ENCODE data around the gene HOXB3.
"Not testable (repeated sequence)": the region's sequence is repeated elsewhere in the genome, so short reads cannot be mapped to it uniquely, and the experiment has no call there.

HOXB3 gene

DNA sequence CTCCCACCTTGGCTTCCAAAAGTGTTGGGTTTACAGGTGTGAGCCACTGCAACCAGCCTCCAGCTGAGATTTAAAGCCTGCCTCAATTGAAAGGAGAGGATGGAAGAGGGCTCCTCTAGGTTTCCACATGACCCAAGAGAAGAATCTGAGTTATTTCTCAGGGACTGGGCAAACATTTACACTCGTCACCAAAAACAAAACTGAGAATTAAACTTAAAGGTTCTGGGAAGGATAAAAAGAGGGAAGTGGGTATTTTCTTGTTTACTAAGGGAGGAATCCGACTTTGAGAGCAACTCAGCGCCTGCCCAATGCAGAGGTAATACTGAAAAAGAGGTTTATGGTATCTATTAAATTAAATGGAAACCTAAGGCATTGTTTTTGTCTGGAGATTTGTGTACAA, 72.6 kb downstream of the HOXB3 start:
- DNase-seq, result no peak

DNA sequence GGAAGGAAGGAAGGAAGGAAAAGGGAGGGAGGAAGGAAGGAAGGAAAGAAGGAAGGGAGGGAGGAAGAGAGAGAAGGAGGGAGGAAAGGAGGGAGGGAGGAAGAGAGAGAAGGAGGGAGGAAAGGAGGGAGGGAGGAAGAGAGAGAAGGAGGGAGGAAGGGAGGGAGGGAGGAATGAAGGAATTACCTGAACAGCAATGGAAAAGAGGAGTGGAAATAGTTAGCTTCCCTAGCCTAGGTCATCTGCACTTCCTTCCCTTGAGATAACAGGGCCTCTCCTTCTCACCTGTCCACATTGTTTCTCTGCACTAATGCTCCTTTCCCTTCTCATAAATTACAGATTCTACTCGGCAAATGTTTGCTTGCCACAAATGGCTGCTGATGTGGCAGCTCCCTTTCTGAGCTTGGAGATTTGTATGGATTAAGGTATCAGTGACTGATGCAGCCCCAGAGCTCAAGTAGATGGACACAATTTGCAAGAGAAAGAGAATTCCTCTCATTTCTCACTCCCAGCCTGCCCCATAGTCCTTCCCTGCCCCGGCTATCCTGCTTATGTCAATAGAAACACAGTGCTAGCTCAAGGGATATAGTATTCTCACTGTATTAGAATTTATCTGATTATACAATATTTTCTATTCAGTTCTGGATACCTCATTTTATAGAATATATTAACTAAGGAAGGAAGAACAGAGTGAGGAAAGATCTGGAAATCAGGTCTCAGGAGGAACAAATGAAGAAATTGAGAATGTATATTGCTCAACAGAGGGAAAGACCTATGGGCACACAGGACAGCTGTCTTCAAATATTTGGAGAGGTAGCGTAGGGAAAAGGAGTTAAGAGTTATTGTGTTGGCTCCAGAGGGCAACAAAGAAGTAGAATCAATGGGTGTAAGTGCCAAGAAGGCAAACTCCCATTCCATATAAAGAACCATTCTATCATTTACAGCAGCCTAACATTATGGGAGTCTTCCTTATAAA, 73.8 kb downstream of the HOXB3 start:
- no peak for DNase-seq

- no peak for DNase-seq
Observed at GRCh38 chr17:48514477-48514876, 75.6 kb downstream of the HOXB3 start.

GRCh38 chr17:48513666-48514455, 76.2 kb downstream of the HOXB3 start:
- DNase-seq, result no peak

- peak; percentile 31 for DNase-seq
Observed at GRCh38 chr17:48513097-48513496, 76.9 kb downstream of the HOXB3 start.

DNA sequence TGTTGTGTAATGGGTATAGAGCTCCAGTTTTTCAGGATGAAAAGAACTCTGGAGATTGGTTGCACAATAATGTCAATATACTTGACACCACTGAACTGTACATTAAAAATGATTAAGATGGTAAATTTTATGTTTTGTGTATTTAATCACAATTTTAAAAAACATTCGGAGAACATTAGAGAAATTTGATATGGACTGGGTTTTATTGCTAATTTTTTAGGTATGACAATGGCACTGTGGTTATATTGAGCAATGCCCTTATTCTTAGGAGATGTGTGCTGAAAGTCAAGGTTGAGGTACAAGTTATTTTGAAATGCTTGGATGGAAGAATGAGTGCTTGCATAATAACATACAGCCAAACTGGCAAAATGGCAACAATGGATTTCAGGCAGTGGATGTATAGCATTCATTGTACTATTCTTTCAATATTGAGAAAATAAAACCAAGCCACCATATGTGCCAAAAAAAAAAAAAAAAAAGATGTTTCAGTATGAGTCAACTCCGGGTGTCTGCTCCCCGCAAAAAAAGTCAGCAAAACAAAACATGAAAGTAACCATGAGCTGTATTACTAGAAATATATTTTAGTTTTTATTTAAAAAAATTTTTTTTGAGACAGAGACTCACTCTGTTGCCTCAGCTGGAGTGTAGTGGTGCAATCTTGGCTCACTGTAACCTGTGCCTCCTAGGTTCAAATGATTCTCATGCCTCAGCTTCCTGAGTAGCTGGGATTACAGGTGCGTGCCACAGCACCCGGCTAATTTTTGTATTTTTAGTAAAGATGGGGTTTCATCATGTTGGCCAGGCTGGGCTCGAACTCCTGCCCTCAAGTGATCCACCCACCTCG, 79.1 kb downstream of the HOXB3 start:
- peak; percentile 39 for DNase-seq

- no peak for DNase-seq
Observed at GRCh38 chr17:48510381-48510760, 79.7 kb downstream of the HOXB3 start.

GRCh38 chr17:48509708-48510107, 80.3 kb downstream of the HOXB3 start:
- not testable (repeated sequence) for DNase-seq

GRCh38 chr17:48506246-48506645, 83.8 kb downstream of the HOXB3 start:
- no peak for DNase-seq

DNA sequence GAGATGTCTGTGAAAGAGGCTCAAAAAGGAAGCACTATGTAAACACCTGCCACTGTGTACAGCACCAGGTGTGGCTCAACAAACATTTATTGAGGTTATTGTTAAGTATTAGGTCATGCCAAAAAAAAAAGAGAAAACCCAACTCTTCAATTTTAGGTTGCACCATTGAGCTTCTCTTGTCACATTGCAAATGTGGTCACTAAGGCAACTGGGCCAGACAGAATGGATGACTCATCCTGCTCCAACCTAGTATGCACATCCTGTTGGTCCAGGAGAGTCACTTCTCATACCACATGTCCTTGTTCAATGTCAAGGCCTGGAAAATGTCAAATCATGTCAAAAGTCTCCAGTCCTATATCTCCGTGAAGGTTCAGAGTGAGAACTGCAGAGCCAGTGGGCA, 84.3 kb downstream of the HOXB3 start:
- peak; percentile 46 for DNase-seq

GRCh38 chr17:48504953-48505352, 85.1 kb downstream of the HOXB3 start:
- no peak for DNase-seq

DNA sequence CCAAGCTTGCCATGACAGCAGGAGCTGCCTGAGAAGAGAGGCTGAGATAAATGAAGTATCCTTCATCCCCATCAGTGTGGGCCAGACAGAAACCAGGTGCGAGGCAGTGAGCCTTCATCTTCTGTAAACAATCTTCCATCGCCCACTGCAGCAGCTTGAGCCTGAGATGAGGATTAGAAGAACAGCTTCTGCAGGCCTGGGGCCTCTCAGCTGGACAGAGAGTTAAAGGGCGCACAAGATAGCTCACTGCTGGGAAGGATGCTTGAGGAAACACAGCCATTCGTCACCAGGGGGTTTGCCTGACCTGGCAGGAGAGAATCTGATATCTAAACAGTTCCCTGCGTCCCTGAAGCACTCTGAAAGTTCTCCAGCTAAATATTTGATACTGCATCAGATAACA, 86.3 kb downstream of the HOXB3 start:
- DNase-seq, result no peak

DNA sequence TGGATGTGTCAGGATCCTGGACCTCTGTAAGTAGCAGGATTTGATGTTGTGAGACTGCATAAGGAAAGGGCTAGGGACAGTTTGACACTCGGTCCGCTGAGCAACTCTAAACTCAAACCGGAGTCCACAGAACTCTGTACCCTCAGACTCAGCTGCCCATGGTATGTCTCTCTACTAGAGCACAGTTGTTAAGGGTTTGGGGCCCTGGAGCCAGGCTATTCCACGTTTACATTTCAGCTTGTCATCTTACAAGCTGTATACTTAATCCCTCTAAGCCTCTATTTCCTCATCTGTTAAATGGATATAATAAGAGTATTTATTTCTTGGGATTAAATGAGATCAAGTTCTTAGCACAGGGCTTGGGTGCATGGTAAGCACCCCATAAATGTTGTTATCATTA, 87.1 kb downstream of the HOXB3 start:
- DNase-seq, result no peak

GRCh38 chr17:48502312-48502711, 87.7 kb downstream of the HOXB3 start:
- no peak for DNase-seq

- no peak for DNase-seq
Observed at GRCh38 chr17:48500435-48501426, 89.3 kb downstream of the HOXB3 start.

GRCh38 chr17:48499735-48500434, 90.2 kb downstream of the HOXB3 start:
- no peak for DNase-seq

GRCh38 chr17:48499248-48499647, 90.8 kb downstream of the HOXB3 start:
- no peak for DNase-seq
